DMS53 treated with DMSO at 0.1 percent for 48 hours (cell line): ENCODE results near the gene STX1A.
"Not testable (repeated sequence)": the region's sequence is repeated elsewhere in the genome, so short reads cannot be mapped to it uniquely, and the experiment has no call there.

ENCODE experiments used
- DNase-seq: peaks from one replicate; lab custom pipeline; 2025; ENCODE audit not compliant: unreplicated experiment; lab: John Stamatoyannopoulos, UW

The STX1A gene

GRCh38 chr7:73683788-73684693 is 35.4 kb downstream of the STX1A start:
- no peak for DNase-seq

GRCh38 chr7:73683056-73683787 is 36.2 kb downstream of the STX1A start, which contains the start of the genes BUD23 and DNAJC30:
TSS of gene BUD23 (plus strand) at chr7:73683597. CDS start at chr7:73683626, 29 bp downstream.
TSS of gene DNAJC30 (minus strand) at chr7:73683453. CDS start at chr7:73683423, 30 bp downstream.
- DNase-seq: peak; percentile 93

GRCh38 chr7:73682745-73683055 is 36.8 kb downstream of the STX1A start:
- no peak for DNase-seq

GRCh38 chr7:73681031-73681430 is 38.4 kb downstream of the STX1A start:
- DNase-seq: no peak

- no peak for DNase-seq
Measured at GRCh38 chr7:73680501-73680900, 39.0 kb downstream of the STX1A start.

GRCh38 chr7:73679709-73680108 is 39.8 kb downstream of the STX1A start:
- no peak for DNase-seq

- no peak for DNase-seq
Measured at GRCh38 chr7:73678862-73679261, 40.6 kb downstream of the STX1A start.

- not testable (repeated sequence) for DNase-seq
Measured at GRCh38 chr7:73676062-73676461, 43.4 kb downstream of the STX1A start.

GRCh38 chr7:73674468-73675124 is 44.9 kb downstream of the STX1A start:
- DNase-seq: no peak

GRCh38 chr7:73671857-73672445 is 47.5 kb downstream of the STX1A start:
- DNase-seq: no peak

- DNase-seq: no peak
Measured at GRCh38 chr7:73671322-73671661, 48.2 kb downstream of the STX1A start.

GRCh38 chr7:73669858-73670385 is 49.5 kb downstream of the STX1A start:
- no peak for DNase-seq

GRCh38 chr7:73669288-73669701 is 50.2 kb downstream of the STX1A start:
- DNase-seq: no peak

- DNase-seq: no peak
Measured at GRCh38 chr7:73668886-73669230, 50.6 kb downstream of the STX1A start.

- DNase-seq: no peak
Measured at GRCh38 chr7:73668103-73668885, 51.2 kb downstream of the STX1A start.

- peak; percentile 74 for DNase-seq
Measured at GRCh38 chr7:73667344-73668102, 51.9 kb downstream of the STX1A start, which contains the start of gene VPS37D. TSS of gene VPS37D (plus strand) at chr7:73667831. CDS start at chr7:73667959, 128 bp downstream.

- DNase-seq: no peak
Measured at GRCh38 chr7:73663033-73663432, 56.4 kb downstream of the STX1A start.

- not testable (repeated sequence) for DNase-seq
Measured at GRCh38 chr7:73660594-73660993, 58.9 kb downstream of the STX1A start.

- no peak for DNase-seq
Measured at GRCh38 chr7:73659983-73660382, 59.5 kb downstream of the STX1A start.
